ENCODE data around the gene IL1RN.
A peak's percentile ranks its signal among the peaks of the same experiment; 100 is the strongest.

The IL1RN gene

DNA sequence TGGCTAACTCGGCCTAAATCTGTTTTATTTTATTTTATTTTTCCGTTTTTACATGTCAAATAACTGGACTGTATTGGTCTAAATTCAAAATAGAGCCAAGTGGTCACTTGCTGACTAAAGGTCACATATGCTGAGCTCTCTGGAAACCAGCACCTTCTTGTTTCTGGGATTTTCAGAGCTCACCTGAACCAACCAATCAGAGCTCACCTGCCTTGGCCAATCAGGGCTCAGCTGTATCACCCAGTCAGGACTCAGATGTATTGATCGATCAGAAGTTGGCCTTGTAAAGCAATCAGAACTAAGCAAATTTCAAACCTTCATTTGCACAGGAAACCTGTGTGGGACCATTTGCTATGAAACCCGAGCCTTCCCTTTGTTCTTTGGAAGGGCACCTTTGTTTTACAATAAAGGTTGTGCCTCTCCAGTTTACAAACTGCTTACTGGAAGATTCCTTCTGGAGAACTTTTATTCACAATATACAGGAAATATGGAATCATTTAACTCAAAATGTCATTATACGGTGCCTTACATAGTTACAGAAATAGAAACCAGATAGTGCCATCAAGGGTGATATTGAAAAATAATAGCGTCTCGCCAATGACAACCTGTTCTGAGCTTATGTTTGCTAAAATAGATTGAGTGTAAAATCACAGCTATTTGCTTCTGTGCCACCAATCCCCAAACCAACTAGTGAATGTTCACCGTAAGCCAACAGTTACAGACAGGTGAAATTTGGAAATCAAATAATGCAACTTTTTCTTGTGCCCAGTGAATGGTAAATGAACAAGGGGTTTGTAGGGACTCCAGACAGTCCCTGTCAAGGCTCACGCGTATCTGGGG, 29.1 kb downstream of the IL1RN start:
- no peak for DNase-seq (ENCODE audit: low spot score)

DNA sequence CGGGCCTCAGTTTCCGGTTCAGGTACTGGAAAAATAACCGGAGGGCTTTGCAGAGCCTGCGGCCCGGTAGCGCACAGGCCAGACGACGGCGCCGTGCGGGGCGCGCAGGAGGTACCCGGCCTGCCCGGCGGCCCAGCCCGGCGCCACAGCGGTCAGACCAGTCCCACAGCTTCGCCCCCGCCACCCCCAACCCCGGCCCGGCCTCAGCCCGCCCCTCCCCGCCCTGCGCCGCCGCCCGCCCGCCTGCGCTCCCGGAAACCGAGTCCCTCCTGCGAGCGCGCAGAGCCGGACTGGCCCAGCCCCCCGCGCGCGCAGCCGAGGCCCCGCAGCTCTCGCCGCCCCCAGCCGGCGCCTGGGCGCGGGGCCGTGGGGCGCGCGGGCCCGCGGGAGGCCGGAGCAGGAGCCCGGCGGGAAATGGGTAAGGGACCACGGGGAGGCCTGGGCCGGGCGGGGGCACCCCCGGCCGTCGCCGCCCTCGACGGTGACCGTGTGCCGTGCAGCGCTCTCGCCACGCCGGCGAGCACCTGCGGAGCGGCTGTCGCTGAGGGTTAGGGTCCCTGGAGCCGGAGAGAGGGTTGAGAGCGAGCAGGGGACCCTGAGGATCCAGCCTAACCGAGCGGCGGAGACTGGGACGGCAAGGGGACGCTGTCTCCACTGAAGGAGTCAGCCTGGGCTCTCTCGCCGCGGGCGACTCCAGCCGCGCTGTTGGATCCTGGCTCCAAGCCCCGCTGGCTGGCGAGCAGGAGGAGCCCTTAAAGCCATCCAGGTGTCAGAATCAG, 29.9 kb downstream of the IL1RN start:
- no peak for DNase-seq (ENCODE audit: low spot score)

- peak; percentile 42 for DNase-seq (ENCODE audit: low spot score)
Measured at GRCh38 chr2:113157897-113158753, 30.7 kb downstream of the IL1RN start.

DNA sequence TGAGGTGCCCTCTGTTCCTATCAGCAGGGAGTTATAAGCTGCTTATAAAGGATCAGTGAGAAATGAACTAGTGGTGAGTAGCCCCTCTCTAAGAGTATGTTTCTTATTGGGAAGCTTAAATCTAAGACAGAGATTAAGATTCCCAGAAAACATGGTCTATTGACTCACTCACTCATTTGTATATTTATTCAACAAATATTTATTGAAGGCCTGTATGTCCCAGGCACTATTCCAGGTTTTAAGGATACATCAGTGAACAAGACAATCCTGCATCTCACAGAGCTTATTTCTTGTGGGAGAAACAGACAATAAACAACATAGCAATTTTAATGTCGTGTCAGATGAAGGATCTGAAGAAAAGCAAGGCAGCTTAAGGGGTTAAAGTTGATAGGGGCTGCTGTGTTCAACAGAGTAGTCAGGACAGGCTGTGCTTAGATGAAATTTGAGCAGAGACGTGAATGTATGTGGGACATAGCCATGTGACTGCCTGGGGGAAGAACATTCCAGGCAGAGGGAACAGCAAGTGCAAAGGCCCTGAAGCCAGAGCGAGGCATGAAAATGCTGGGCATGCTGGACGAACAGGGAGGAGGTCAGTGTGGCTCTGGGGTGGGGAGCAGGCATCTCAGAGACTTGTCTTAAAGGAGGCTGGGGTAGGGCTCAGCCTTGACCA, 31.6 kb downstream of the IL1RN start:
- no peak for DNase-seq (ENCODE audit: low spot score)

DNA sequence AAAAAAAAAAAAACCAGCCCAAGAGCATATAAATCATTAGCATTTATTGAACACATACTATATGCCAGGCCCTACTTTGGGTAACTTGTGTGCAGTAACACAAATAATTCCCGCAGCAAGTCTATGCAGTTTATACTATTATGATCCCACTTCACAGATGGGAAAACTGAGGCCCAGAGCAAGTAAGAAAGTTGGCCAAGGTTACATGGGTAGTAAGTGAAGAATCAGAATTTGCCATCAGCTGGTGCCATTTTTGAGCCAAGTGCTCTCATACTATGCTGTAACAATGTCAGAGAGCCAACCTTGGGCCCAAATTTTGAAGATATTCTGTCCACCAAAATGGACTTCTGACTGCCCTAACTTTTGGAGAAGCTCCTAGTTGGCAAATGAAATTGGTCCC, 32.9 kb downstream of the IL1RN start:
- no peak for DNase-seq (ENCODE audit: low spot score)

GRCh38 chr2:113160962-113161361, 33.6 kb downstream of the IL1RN start:
- no peak for DNase-seq (ENCODE audit: low spot score)

DNA sequence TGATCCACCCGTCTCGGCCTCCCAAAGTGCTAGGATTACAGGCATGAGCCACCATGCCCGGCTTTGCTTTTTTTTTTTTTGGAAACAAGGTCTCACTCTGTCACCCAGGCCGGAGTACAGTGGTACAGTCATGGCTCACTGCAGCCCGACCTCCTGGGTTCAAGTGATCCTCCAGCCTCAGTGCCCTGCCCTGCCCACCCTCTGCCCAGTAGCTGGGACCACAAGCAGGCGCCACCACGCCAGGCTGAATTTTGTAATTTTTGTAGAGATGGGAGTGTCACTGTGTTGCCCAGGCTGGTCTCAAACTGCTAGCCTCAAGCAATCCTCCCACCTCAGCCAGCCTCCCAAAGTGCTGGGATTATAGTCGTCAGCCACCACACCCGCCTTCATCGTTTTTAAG, 34.8 kb downstream of the IL1RN start:
- no peak for DNase-seq (ENCODE audit: low spot score)

- DNase-seq (ENCODE audit: low spot score), result no peak
Measured at GRCh38 chr2:113162869-113163268, 35.5 kb downstream of the IL1RN start.

DNA sequence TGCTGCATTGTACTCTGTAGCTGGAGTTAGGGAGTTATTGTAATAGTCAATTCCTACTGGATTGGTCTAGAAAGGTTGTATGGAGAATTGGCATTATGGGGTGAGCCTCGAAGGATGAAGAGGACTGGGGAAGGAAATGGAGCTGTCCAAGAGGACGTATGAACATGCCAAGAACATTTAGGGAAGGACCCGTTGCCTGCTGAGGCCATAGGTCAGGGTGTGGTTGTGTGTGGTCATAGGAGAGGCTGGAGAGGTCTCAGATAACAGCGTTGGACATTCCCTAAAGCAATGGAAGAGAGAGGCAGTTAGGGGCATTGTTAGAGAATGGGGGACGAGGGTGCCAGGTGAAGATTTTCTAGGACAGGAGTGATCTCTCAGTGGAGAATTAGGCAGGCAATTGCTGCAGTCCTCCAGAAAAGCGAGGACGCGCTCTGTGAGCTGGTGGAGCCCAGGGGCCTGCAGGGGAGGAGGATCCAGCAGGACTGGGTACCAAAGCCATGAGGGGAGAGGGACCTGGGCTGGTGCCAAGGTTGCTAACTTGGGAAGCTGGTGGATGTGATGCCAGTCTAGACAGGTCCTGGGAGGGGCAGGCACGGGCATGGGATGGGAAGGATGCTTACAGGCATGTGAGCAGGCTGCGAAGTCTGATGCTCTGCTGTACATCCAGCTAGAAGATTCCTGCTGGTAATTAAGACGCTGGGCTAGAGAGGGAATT, 37.0 kb downstream of the IL1RN start:
- no peak for DNase-seq (ENCODE audit: low spot score)

GRCh38 chr2:113164930-113165585, 37.7 kb downstream of the IL1RN start:
- no peak for DNase-seq (ENCODE audit: low spot score)

DNA sequence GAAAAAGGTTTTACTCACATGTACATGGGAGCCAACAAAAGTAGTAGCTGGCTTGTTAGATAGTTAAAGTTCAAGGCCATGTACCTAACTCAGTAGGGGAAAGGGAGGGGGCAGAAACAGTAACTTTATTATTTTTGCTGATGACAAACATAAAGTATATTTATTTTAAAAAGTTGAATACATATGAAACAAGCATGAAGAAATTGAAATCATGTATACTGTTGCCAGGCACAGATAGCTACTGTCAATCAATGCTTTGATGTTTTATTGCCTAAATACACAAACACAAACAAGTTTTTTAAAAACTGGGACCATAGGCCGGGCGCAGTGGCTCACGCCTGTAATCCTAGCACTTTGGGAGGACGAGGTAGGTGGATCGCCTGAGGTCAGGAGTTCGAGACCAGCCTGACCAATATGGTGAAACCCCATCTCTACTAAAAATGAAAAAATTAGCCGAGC, 38.8 kb downstream of the IL1RN start:
- DNase-seq (ENCODE audit: low spot score), result no peak

DNA sequence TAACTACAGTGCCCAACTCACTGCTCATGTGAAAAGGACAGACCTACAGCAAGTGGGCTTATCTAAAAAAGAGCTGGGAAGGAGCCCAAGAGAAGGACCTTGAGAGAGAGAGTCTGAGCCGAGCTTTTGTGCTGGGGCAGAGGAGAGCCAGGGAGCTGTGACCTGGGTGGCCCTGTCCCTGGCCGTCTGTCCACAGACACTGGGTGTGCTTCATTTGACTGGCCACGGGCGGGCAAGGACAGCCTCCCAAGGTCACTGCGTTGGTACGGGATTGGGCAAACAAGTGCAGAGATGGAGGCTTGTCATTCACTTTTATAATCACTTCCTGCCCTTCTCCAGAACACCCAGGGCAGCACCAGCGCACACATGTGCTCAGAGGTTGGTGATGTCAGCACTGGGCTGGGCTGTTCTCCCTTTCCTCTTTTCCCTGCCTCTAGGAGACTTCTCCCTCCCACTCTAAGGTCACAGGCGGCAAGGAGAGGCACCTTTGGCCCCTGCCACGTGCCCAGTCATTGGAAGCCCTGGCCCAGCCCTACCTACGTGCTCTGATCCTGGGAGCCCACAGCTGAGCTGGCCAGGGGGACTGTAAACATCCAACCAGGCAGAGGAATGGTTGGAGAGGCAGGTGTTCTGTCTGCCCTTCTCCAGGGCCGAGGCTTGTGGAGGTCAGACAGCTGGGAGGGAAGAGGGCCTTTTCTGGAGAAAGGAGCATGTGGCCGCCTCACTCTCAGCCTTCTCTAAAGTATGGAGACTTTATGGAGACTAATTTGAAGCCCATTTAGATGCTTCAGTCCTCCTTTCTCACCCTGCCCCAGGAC, 39.9 kb downstream of the IL1RN start:
- peak; percentile 42 for DNase-seq (ENCODE audit: low spot score)

DNA sequence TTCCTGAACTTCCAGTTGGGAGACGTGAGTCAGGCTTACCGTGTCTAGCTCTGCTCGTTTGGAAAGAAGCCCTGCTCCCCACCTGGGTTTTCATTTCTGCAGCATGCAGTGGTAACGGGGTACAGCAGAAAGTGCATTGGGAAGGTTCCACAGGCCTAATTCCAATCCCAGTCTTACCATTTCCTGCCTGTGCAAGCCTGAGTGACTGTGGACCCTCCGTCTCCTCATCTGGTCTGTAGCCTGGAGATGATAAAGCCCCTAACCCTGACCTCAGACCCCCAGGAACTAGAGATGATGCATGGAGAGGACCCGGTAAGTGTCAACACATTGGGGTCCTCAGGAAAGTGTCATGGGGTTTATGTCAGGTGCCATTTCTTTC, 40.6 kb downstream of the IL1RN start:
- DNase-seq (ENCODE audit: low spot score), result no peak

GRCh38 chr2:113169002-113169530, 41.7 kb downstream of the IL1RN start:
- peak; percentile 59 for DNase-seq (ENCODE audit: low spot score)

DNA sequence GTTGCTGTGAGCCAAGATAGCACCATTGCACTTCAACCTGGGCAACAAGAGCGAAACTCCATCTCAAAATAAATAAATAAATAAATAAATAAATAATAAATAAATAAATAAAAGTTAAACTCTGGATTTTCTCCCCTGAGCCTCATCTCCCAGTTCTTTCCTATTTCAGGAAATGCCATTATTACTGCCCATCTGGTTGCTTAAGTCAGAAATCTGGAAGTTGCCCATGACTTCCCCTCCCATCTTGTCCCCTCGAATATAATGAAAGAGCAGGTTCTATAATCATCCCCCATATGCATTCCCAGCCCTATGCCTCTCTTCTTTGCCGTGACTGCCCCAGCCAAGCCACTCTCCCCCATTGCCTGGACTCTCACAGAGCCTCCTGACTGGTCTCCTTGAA, 42.2 kb downstream of the IL1RN start:
- no peak for DNase-seq (ENCODE audit: low spot score)

DNA sequence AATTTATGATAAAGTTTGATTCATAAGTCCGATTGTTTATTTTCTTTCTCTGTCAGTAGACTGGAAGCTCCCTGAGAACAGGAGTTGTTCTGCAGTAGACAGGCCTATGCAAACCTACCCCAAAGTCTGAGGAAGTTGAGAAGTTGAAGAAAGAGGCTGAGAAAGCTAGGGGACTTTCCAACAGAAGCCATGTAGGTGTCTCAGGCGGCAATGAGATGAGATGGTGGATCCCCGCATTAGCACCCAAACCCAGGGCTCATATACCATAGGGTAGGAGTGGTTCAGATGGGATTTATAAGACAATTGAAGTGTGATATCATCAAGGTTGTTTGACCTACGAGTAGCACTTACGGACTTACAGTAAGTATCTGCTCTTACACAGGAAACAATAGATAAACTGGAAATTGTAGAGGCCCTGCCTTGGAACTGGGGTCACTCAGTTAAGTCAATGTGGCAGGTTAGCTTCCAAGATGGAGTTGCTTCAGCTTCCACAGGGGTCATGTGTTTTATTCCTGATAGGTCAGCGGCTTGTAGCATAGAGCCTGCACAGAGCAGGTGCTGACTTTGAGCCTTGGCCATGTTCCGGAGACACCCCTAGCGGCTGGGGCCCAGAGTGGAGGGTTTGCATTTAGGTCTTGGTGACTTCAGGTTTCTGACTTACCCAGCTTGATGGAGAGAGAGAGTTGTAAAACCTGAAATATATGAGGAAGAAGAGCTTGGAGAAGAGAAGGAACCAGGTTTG, 44.1 kb downstream of the IL1RN start:
- DNase-seq (ENCODE audit: low spot score), result no peak

- no peak for DNase-seq (ENCODE audit: low spot score)
Measured at GRCh38 chr2:113172721-113173541, 45.5 kb downstream of the IL1RN start.

All from CD4-positive, alpha-beta T cell treated with Interleukin-15 for 4 hours (primary cell).